IPS-NIHi11 (cell line): ENCODE results near the gene KLHDC7B.

Experiments
- DNase-seq: peaks from one replicate; pipeline ENCODE4 v3.0.0; 2012; ENCODE audit warnings: mixed read lengths, low spot score

KLHDC7B gene

GRCh38 chr22:50548040-50548920 is 2.6 kb downstream of the KLHDC7B start:
- DNase-seq = peak; percentile 39

DNA sequence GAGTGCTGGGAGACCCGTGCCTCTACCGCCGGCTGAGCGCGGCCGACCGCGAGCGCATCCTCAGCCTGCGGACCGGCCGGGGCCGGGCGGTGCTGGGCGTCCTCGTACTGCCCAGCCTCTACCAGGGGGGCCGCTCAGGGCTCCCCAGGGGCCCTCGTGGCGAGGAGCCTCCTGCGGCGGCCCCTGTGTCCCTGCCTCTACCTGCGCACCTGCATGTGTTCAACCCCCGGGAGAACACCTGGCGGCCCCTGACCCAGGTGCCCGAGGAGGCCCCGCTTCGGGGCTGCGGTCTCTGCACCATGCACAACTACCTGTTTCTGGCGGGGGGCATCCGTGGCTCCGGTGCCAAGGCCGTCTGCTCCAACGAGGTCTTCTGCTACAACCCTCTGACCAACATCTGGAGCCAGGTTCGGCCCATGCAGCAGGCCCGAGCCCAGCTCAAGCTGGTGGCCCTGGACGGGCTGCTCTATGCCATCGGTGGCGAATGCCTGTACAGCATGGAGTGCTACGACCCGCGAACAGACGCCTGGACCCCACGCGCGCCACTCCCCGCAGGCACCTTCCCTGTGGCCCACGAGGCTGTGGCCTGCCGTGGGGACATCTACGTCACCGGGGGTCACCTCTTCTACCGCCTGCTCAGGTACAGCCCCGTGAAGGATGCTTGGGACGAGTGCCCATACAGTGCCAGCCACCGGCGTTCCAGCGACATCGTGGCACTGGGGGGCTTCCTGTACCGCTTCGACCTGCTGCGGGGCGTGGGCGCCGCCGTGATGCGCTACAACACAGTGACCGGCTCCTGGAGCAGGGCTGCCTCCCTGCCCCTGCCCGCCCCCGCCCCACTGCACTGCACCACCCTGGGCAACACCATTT is 3.5 kb downstream of the KLHDC7B start:
- no peak for DNase-seq

DNA sequence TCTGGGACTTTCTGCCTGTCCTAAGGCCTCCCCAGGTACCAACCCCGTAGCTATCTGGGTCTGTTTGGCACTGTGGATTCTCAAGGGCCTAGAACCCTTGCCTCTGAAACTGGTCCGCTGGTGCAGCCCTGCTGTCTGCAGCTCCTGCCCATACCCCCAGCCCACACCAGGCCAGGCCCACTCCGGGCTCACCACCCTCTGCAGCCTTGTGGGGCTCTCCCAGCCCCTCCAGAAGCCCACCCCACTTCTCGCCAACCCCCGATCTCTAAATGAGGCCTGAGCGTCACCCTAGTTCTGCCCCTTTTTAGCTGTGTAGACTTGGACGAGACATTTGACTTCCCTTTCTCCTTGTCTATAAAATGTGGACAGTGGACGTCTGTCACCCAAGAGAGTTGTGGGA is 4.7 kb downstream of the KLHDC7B start:
- DNase-seq = peak; percentile 9

DNA sequence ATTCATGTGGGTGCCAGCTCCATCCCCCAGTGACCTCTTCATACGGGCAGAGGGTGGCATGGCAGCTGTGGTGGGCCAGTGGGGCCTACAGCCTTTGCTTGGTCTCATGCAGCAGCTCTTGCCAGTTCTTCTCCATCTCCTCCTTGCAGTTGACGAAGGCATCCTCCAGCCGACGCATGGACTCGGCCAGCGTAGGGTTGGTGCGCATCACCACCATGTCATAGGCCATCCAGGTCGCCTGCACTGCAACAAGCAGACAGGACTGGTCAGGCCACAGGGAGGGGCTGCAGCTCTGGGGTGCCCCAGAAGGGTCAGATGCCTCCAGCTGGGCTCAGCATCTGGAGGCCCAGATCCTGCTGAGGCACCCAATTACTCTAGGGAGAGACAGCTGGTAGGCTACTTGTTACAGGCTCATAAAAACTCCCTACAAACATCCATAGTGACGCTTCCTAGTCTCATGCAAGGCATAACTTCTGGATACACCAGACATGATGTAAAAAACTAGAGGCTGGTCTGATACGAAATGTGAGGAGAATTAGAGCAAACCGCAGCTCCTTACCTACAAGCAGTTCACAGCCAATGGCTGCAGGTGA is 5.6 kb downstream of the KLHDC7B start:
- no peak for DNase-seq

DNA sequence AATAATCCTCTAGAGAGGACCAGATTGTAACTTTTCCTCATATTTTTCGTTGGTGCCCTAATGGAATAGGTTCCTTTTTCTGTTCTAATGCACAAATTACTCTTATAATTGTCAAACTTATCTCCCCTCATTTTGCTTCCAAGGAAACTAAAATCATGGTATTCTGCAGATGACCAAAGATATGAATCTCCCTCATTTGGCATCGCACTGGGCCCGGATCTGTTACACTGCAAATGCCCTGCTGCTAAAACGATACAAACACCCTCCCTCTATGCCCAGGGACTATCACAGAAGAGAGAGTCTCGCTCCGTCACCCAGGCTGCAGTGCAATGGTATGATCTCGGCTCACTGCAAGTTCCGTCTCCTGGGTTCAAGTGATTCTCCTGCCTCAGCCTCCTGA is 7.6 kb downstream of the KLHDC7B start:
- no peak for DNase-seq

GRCh38 chr22:50556703-50557102 is 11.0 kb downstream of the KLHDC7B start:
- DNase-seq = no peak

DNA sequence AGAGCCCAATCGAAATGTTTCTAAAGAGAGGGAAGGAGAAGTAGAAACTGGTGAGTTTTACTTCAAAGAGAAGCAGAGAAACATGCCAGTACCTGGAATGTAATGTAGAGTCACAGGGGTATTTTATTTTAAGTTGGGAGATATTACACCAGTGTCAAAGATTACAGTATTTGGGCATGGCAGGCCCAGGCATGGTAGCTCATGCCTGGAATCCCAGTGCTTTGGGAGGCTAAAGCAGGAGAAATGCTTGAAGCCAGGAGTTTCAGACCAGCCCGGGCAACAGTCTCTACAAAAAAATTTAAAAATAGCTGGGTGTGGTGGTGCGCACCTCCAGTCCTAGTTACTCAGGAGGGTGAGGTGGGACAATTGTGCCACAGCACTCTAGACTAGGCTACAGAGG is 14.3 kb downstream of the KLHDC7B start:
- DNase-seq = no peak

DNA sequence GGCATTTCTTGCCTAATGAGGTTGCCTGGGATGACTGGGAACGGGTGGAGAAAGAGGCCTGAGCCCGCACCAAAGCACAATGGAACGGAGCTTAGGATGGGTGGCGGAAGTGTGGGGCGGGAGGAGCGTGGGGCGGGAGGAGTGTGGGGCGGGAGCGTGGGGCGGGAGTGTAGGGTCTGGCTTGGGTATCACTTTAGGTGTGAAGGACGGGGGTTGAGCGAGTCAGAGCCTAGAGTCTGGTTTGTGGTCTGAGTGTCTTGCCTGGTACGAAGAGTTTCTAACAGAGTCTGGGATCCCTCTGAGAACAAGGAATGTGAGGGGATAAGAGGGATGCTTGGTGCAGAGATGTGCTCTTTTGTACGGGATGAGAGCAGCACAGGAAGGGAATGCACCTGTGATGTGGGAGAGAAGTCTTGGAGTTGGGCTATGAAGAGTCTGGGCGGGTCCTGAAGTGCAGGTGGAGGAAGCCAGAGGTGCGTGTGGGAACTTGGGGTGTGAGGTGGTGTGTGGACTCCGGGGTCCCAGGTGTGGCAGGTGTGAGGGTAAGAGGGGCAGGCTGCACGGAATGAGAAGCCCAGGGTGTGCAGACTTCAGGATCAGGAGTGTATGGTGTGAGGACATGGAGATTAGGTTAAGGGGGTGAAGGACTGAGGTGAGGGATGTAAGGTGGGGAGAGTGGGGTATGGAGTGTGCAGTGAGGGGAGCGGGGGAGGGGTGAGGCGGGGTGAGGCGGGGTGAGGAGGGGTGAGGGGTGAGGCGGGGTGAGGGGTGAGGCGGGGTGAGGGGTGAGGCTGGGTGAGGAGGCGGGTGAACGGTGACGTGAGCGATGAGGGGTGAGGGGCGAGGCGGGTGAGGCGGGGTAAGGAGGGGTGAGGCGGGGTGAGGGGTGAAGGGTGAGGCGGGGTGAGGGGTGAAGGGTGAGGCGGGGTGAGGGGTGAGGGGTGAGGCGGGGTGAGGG is 16.0 kb downstream of the KLHDC7B start:
- DNase-seq = no peak

GRCh38 chr22:50562523-50563412 is 17.1 kb downstream of the KLHDC7B start, which contains the start of gene SYCE3:
SYCE3 (minus strand) TSS chr22:50562919; CDS start chr22:50556405, 6,514 bp downstream.
- peak; percentile 96 for DNase-seq

DNA sequence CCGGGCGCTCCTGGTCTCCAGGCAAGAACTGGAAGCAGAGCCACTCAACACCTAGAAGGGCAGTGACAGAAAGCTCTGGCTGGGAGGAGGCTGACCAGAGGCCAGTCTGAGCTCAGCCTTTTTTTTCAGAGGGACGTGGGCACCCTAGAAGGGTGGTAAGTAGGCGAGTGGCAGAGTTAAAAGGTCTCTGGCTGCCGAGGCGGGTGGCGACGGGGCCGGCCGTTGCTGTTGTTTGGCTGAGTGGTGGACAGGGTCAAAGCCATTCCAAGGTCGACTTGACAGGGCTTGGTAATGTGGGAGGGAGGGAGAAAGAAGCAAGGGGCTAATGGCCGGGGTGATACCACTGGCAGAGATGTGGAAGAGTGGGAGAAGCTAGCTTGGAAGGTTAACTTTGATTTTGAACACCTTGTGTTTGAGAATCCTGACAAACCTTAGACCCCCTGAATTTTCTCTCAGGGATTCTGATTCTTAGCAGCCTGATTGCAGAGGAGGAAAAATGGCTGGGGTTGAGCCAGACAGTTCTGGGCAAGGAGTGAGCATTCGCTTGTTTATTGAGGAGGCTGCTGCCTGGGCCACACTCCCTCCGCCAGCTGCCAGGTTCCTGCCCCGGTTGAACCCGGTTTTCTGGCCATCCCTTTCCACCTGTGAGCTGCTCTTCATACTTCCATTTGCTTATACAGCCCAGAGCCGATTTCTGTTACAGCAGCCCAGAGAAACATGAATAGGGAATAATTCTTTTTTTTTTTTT is 17.9 kb downstream of the KLHDC7B start:
- DNase-seq = peak; percentile 31

- DNase-seq = no peak
Measured at GRCh38 chr22:50564289-50564688, 18.6 kb downstream of the KLHDC7B start.

GRCh38 chr22:50567721-50568252 is 22.1 kb downstream of the KLHDC7B start:
- no peak for DNase-seq

DNA sequence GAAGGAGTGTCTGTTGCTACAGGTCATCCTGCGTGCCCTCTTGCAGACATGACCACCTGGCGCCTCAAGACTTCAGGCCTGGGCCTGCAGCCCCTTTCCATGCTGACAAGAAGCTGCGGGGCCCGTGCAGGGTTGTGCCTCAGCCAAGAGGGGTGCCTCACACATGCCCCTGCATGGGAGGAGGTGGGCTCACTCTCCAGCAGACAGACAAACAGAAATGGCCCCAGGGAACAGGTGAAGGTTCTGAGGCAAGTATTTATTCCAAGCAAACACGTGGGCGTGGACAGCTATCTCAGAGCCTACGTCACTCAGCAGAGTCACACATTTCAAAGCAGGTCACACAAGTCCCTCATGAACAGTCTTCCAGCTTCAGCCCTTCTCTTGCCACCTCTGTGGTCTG is 22.9 kb downstream of the KLHDC7B start:
- no peak for DNase-seq

GRCh38 chr22:50569041-50569459 is 23.4 kb downstream of the KLHDC7B start:
- no peak for DNase-seq

DNA sequence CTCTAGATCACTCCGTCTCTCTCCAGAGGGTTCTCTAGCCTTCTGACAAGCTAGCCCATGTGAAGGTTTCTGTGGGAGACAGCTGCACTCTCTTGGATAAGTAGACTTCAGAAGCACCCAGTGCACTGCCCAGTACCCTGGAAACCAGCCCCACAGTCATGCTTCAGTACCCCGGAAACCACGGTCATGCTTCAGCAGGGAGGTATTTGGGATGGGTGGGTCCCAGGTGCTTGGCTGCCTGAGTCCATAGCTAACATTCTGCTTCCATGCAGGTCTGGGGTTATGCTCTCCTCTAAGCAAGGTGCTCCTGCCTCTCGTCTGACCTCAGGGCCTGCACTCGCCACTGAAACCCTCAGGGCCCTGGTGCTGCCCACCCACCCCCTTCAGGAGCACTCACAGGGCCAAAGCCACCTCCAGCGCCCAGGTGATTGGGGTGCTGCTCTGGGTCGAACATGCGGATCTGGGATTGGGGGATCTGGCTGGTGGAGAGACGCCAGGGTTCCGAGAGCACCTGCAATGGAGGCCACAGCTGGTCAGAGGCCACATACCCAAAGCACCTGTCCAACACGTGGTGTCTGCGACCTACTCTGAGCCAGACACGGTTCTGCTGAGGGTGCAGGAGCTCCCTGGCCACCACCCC is 24.3 kb downstream of the KLHDC7B start:
- peak; percentile 19 for DNase-seq

- no peak for DNase-seq
Measured at GRCh38 chr22:50570861-50571260, 25.2 kb downstream of the KLHDC7B start.

DNA sequence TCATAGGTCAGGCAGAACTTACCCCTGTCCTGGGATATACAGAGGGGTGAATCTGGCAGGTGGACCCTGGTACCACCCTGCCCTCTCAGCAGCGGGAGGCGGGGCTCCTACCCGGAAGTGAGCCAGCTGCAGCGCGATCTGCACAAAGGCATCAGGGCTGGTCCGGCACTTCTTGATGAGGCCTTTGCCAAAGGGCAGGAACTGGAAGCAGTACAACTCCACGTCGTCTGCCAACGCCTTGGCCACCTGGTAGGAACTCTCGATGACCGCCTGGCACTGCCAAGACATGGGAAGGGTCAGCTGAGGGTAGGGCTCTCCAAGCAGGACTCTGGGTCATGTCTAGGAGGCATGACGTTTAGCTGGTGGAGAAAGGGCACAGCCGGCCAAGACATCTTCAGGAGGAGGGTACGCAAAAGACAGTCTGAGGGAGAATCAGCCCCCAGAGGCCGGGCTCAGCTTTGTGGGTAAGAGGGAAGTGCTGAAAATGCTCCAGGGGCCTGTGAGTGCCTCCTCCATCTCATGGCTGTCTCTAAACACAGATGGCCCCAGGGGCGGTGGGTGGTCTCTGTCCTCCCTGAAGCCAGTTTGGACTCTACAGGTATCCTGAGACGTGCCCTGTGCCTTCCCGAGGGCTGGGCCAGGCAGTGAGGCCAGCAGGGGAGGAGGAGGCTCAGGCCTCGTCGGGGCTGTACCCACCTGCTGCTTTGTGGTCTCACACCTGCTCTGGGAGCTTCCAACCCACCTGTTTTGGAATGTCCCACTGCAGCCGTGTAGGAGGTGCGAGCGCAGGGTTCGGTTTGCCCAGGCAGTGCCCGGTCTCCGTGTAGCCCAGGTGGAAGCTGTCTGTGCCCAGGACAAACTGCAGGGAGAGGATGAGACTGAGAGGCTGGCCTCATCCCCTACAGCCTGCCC is 25.8 kb downstream of the KLHDC7B start:
- DNase-seq = no peak

DNA sequence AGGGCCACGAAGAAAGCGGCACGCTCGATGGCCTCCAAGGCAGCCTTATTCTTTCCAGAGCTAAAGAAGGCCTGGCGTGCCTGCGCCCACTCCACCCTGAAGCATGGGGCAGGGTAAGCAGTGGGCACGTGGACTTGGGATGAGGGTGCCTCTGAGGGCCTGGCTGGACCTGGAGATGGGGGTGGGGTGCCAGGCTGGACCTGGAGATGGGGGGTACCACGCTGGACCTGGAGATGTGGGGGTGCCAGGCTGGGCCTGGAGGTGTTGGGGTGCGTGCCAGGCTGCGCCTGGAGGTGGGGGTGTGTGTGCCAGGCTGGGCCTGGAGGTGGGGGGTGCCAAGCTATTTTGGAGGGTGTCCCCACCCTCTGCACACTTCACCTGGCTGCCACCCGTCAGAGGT is 27.3 kb downstream of the KLHDC7B start:
- no peak for DNase-seq
